NCI-H128 (cell line): ENCODE measurements around the gene ETHE1.

Experiments used
- DNase-seq: peaks from one replicate; lab custom pipeline; 2025; ENCODE audit not compliant: unreplicated experiment; lab: John Stamatoyannopoulos, UW

The ETHE1 gene

GRCh38 chr19:43498233-43498842 is 28.7 kb downstream of the ETHE1 start:
- no peak for DNase-seq

DNA sequence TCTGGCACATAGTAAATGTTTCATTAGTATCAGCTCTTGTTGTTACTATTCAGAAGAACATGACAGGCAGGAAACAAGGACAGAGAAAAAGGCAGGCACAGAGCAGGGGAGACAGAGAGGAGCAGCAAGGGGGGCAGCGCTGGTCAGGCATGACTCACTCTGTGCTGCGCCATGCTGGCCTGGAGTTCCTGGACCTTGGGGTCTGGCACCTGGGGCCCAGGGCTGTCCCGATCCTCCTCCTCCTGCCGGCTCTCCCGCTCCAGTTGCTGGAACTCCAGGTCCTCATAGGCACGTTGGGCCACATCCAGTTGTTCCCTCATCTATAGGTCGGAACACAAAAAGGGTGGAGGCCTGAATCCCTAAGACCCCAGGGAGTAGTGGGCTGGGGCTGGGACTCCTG is 30.0 kb downstream of the ETHE1 start:
- no peak for DNase-seq

- DNase-seq, result no peak
These were observed 31.9 kb downstream of the ETHE1 start for GRCh38 chr19:43495082-43495481.

GRCh38 chr19:43490759-43491158 is 36.2 kb downstream of the ETHE1 start:
- DNase-seq, result no peak

- no peak for DNase-seq
These were observed 36.9 kb downstream of the ETHE1 start for GRCh38 chr19:43489979-43490599.

DNA sequence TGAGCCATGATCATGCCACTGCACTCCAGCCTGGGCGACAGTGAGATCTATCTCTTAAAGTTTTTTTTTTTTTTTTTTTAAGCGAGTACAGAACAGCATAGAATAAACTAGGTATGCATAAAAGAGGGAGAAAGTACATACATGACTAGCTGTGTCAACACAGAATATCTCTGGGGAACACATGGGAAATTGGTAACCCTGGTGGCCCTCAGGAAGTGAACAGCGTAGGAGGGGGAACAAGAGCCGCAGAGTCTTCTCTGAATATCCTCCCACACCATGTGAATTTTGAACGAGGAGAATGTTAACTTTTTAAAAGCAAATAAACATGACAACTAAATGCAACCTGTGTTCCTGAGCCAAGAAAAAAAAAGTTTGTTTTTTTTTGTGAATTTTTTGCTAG is 37.7 kb downstream of the ETHE1 start:
- DNase-seq, result no peak

DNA sequence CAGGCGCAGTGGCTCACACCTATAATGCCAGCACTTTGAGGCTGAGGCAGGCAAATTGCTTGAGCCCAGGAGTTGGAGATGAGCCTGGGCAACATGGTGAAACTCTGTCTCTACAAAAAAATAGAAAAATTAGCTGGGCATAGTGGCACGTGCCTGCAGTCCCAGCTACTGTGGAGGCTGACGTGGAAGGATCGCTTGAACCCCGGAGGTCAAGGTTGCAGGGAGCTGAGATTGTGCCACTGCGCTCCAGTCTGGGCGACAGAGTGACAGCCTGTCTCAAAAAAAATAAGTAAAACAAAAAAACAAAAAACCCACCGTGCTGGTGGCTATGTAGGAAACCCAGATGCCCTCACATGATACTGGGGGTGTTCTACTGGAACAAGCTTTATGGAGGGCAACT is 38.8 kb downstream of the ETHE1 start:
- DNase-seq, result no peak

GRCh38 chr19:43486412-43486811 is 40.6 kb downstream of the ETHE1 start:
- DNase-seq, result no peak

DNA sequence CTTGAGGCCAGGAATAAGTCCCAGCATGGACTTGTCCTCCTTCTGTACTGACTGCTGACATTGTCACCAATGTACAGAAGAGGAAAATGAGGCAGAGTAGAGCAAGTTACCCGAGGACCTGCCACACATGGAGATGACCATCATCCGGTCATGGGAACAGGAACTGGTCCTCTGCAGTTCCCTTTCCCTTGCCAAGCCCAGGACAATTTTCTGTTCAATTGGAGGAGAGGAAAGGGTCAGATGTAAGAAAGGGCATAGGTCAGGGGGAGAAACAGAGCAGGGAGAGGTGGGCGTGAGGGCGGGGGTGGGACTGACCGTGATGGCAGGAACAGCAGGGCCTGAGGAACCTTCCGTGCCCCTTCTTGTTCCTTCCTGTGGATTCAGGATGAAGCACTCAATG is 41.0 kb downstream of the ETHE1 start:
- no peak for DNase-seq

DNA sequence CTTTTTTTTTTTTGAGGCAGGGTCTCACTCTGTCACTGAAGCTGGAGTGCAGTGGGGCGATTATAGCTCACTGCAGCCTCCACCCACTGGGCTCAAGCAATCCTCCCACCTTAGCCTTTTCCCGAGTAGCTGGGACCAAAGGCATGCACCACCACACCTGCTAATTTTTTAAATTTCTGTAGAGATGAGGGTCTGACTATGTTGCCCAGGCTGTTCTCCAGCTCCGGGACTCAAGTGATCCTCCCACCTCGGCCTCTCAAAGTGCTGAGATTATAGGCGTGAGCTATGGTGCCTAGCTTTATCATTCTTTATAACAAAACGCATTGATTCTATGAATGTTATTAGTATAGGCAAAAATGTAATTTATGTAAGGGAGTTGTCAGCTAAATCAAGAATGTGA is 43.7 kb downstream of the ETHE1 start:
- DNase-seq, result no peak

GRCh38 chr19:43482193-43482592 is 44.8 kb downstream of the ETHE1 start:
- no peak for DNase-seq

GRCh38 chr19:43481701-43482100 is 45.3 kb downstream of the ETHE1 start:
- no peak for DNase-seq

DNA sequence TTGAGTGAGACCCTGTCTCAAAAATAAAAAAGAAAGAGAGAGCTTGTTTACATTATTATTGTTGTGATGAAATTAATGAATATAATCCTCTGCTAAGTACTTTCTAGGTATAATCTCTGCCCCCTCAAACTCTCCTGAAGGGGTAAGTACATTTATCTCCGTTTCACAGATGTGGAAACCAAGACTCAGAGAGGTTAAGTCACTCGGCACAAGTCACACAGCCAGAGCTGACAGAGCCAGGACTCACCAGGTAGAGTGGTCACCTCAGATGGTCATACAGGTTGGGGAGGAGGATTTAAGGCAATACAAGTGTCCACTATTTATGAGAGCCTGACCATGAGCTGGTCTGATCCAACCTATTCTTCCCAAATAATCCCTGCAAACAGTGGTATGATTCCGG is 46.4 kb downstream of the ETHE1 start:
- no peak for DNase-seq

- no peak for DNase-seq
These were observed 46.9 kb downstream of the ETHE1 start for GRCh38 chr19:43479961-43480561.

GRCh38 chr19:43479226-43479625 is 47.8 kb downstream of the ETHE1 start:
- no peak for DNase-seq

DNA sequence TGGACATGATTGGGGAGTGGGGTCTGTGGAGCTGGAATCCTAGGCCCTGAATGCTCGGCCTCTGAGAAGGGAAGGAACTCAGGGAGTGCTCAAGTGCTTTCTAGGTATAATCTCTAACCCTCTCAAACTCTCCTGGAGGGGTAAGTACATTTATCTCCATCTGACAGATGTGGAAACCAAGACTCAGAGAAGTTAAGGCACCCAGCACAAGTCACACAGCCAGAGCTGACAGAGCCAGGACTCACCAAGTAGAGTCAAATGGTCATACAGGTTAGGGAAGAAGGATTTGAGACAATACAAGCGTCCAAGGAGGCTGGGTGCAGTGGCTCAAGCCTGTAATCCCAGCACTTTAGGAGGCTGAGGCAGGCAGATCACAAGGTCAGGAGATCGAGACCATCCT is 48.7 kb downstream of the ETHE1 start:
- no peak for DNase-seq

DNA sequence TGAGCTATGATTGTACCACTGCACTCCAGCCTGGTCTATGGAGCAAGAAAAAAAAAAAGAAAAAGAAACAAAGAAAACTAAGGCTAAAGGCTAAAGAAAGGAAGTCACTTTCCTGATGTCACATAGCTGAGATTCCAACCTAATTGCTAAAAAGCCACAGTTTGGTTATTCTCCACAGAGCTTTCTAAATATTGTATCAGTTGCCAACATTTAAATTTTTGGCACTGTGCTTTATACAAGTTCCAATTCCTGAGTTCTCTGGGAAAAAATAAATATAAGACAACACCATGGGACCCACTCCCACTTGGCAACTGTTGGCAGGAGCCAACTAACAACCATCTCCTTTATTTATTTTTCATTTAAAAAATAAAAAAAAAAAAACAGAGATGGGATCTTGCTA is 50.4 kb downstream of the ETHE1 start:
- no peak for DNase-seq

DNA sequence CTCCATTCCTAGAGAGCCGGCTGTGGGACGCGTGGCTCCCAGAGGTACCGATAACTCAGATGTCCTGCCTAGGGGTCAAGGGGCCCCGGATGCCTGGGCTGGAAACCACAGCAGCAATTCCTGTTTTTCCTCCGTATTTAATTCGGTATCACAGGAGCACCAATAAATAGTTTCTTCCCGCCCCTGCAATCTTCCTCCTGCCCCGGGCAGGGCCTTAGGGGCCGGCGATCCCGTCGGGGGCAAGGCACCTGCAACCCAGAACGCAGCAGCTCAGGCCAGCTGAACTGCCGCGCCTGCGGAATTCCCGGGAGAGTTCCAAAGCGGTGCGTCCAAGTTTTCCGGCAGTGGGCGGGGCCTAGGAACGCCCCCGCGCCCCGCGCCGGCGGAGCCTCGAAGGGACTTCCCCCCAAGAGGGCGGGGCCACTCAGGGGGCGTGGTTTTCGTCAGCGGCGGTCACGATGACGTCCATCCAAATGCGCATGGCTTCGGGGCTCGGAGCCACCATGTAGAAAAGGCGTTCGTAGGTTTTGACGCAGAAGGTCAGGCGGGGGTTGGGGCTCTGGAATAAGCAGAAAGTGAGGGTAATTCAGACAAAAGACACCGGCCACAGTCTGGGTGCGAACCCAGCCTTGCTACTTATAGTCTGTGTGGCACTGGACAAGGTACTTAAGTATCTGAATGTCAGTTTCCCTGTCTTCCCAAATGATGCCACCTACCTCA is 51.9 kb downstream of the ETHE1 start:
- no peak for DNase-seq

GRCh38 chr19:43474487-43474886 is 52.5 kb downstream of the ETHE1 start:
- no peak for DNase-seq

DNA sequence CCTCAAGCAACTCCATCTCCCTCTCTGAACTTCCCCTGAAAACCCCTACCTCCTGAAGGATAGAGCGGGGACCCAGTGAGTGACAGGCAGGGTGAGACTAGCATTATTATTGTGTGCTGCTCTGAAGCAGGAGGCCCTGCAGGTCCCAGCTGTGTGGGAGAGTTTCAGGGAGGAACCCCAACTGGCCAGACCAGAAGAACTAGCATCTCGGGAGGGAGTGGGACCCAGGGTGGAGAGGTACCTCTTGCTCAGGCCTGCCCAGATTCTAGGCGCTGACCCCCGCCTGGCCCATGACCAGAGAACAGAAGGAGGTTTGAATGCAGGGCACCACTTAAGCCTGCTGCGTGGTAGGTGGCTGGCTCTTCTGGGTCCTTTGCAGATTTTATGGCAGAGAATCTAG is 55.9 kb downstream of the ETHE1 start:
- no peak for DNase-seq

GRCh38 chr19:43470288-43470687 is 56.7 kb downstream of the ETHE1 start:
- no peak for DNase-seq

DNA sequence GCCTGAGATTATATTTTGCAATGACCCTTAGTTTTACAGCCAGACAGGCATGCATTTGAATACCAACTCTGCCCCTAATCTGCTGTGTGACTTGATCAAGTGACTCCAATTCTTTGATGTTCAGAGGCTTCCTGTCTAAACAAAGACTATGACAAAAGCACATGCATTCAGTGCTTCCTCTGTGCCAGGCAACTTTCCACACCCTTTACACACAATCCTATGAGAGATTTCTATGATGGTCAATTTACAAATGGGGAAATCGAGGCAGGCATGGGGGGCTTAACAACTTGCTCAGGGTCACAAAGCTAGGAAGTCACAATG is 57.9 kb downstream of the ETHE1 start:
- DNase-seq, result no peak
